GM12878 (cell line): ENCODE results near the gene BRD1. TPM values are rescaled to one million over a fixed set of nuclear protein-coding genes. Genes with fewer than 3 reads are reported as not detected.

Source experiments
- BACH1 ChIP-seq: fragments of 450-650 bp; IDR thresholded peaks from 2 replicates; pipeline ENCODE4 v1.6.1; 2017; ENCODE audit warnings: mild to moderate bottlenecking, borderline replicate concordance
- BHLHE40 ChIP-seq, 2 experiments: fragments of 450-650 bp in 1 of 2; IDR thresholded peaks; 2 replicates each; pipeline ENCODE4 v1.6.1; 2011 to 2017; ENCODE audit warnings: low read depth in 2 of 2, borderline replicate concordance in 1 of 2, improper control_type of control experiment in 1 of 2, low read length in 1 of 2, mild to moderate bottlenecking in 1 of 2
- CBFB ChIP-seq: IDR thresholded peaks from 2 replicates; pipeline ENCODE4 v1.6.1; 2016; ENCODE audit warnings: antibody characterized with exemption, low read depth
- CREB1 ChIP-seq: IDR thresholded peaks from 2 replicates; pipeline ENCODE4 v1.6.1; 2012; ENCODE audit warnings: low read depth, mild to moderate bottlenecking, inconsistent platforms
- E2F4 ChIP-seq: IDR thresholded peaks from 2 replicates; pipeline ENCODE4 v1.6.1; 2012; ENCODE audit warnings: low read depth, low read length, improper control_type of control experiment
- EGR1 ChIP-seq, 2 experiments: IDR thresholded peaks; 1 replicate in 1 of 2; 2 replicates in 1 of 2; pipeline ENCODE4 v1.6.1; 2011 to 2012; ENCODE audit warnings: low read depth in 2 of 2, low read length in 2 of 2, borderline replicate concordance in 1 of 2, mild to moderate bottlenecking in 1 of 2, moderate library complexity in 1 of 2
- HCFC1 ChIP-seq: fragments of 150-350 bp; IDR thresholded peaks from 2 replicates; pipeline ENCODE4 v1.6.1; 2014; ENCODE audit warnings: low read length
- HDGF ChIP-seq: fragments of 450-650 bp; IDR thresholded peaks from 2 replicates; pipeline ENCODE4 v1.6.1; 2016; ENCODE audit warnings: antibody characterized with exemption
- JUNB ChIP-seq: IDR thresholded peaks from 2 replicates; pipeline ENCODE4 v1.6.1; 2016; ENCODE audit warnings: antibody characterized with exemption, mild to moderate bottlenecking
- NFXL1 ChIP-seq: fragments of 450-650 bp; IDR thresholded peaks from 2 replicates; pipeline ENCODE4 v1.6.1; 2017; ENCODE audit warnings: antibody characterized with exemption, mild to moderate bottlenecking, borderline replicate concordance
- NFYB ChIP-seq: IDR thresholded peaks from 2 replicates; pipeline ENCODE4 v1.6.1; 2011; ENCODE audit warnings: low read depth, mild to moderate bottlenecking, low read length, improper control_type of control experiment, moderate library complexity; ENCODE audit not compliant: insufficient read depth
- NR2F1 ChIP-seq: fragments of 450-650 bp; conservative IDR thresholded peaks from 2 replicates; pipeline ENCODE4 v1.6.1; 2017; ENCODE audit warnings: mild to moderate bottlenecking
- PAX5 ChIP-seq: IDR thresholded peaks from 2 replicates; pipeline ENCODE4 v1.6.1; 2011; ENCODE audit warnings: low read depth, low read length, borderline replicate concordance
- RELA ChIP-seq: fragments of 450-650 bp; IDR thresholded peaks from 2 replicates; pipeline ENCODE4 v1.8.0; 2014; ENCODE audit warnings: borderline replicate concordance; ENCODE audit not compliant: partially characterized antibody
- RELB ChIP-seq: fragments of 450-650 bp; IDR thresholded peaks from 2 replicates; pipeline ENCODE4 v1.6.1; 2017; ENCODE audit warnings: low read depth, mild to moderate bottlenecking, moderate library complexity
- RFX5 ChIP-seq: IDR thresholded peaks from 2 replicates; pipeline ENCODE4 v1.6.1; 2011; ENCODE audit warnings: low read depth, low read length, improper control_type of control experiment
- SIN3A ChIP-seq: IDR thresholded peaks from 2 replicates; pipeline ENCODE4 v1.6.1; 2012; ENCODE audit warnings: low read depth, low read length, improper control_type of control experiment
- SMAD1 ChIP-seq: fragments of 450-650 bp; IDR thresholded peaks from 2 replicates; pipeline ENCODE4 v1.6.1; 2018; ENCODE audit warnings: mild to moderate bottlenecking, low read depth; ENCODE audit not compliant: partially characterized antibody
- SMC3 ChIP-seq: IDR thresholded peaks from 2 replicates; pipeline ENCODE4 v1.6.1; 2011; ENCODE audit warnings: low read length, improper control_type of control experiment, borderline replicate concordance
- SP1 ChIP-seq: IDR thresholded peaks from one replicate; pipeline ENCODE4 v1.6.1; 2011; ENCODE audit warnings: low read depth, low read length
- SPI1 ChIP-seq: IDR thresholded peaks from 2 replicates; pipeline ENCODE4 v1.6.1; 2011; ENCODE audit warnings: low read depth, mild to moderate bottlenecking, low read length, moderate library complexity, borderline replicate concordance; ENCODE audit not compliant: insufficient read depth
- SUZ12 ChIP-seq: fragments of 200-600 bp; sonication (generic); IDR thresholded peaks from one replicate; pipeline ENCODE4 v1.6.1; 2018; ENCODE audit warnings: antibody characterized with exemption, mild to moderate bottlenecking; ENCODE audit not compliant: unreplicated experiment
- TCF7 ChIP-seq: IDR thresholded peaks from 2 replicates; pipeline ENCODE4 v1.6.1; 2014; ENCODE audit warnings: antibody characterized with exemption, borderline replicate concordance
- WRNIP1 ChIP-seq: IDR thresholded peaks from 2 replicates; pipeline ENCODE4 v1.6.1; 2011; ENCODE audit warnings: low read depth, low read length, improper control_type of control experiment, borderline replicate concordance
- YBX1 ChIP-seq: fragments of 450-650 bp; IDR thresholded peaks from 2 replicates; pipeline ENCODE4 v1.6.1; 2016; ENCODE audit warnings: antibody characterized with exemption
- polyA plus RNA-seq, 11 experiments: library from polyadenylated mRNA; depleted of rRNA in 4 of 11; unstranded in 6 of 11; stranded (reverse) in 5 of 11; fragments of >200 nt; fragmentation: Nextera tagmentation in 4 of 11; fragmentation: Illumina TruSeq in 1 of 11; extraction: Ambion mirVana in 4 of 11; extraction: Trizol in 1 of 11; gene quantifications; 1 replicate in 1 of 11; 2 replicates in 10 of 11; pipeline versions ENCODE4 v1.2.1 to v1.2.3, GENCODE V29; 2011 to 2016; ENCODE audit warnings: inconsistent platforms in 2 of 11, missing spikeins in 2 of 11, low read depth in 1 of 11
- total RNA-seq, 4 experiments: library from RNA; depleted of rRNA in 3 of 4; stranded (reverse); fragments of >200 nt in 3 of 4; fragmentation: Illumina TruSeq in 1 of 4; extraction: Trizol in 1 of 4; gene quantifications; 2 replicates each; pipeline versions ENCODE4 v1.2.1 to v1.2.3, GENCODE V29; 2013 to 2021

BRD1 gene
- total and polyA plus RNA-seq, 10 of the 15 experiments (the other 5 are each of a cell fraction or from before 2014, with no cell fraction given) = 0.90 to 26.4 (median 7.1) TPM

- peak; percentile 12 for TF ChIP-seq RELA
- TF ChIP-seq JUNB = no peak
- no peak for TF ChIP-seq BACH1
- no peak for TF ChIP-seq YBX1
- TF ChIP-seq HCFC1 = no peak
- TF ChIP-seq BHLHE40 (IDR thresholded peaks at IDR 0.05; ENCODE audit: borderline replicate concordance in 1 of 2, low read depth in 2 of 2, low read length in 1 of 2) = peak in 1 of 2 experiments; percentile 46; a peak in 1 of 4 replicates
- TF ChIP-seq RFX5 = no peak
- peak; percentile 24 to 53; a peak in 1 of 3 replicates for TF ChIP-seq EGR1 (IDR thresholded peaks at IDR 0.05; ENCODE audit: borderline replicate concordance in 1 of 2, low read depth in 2 of 2, low read length in 2 of 2)
- no peak for TF ChIP-seq CBFB
- no peak for TF ChIP-seq PAX5
- TF ChIP-seq SP1 = no peak
- TF ChIP-seq E2F4 = no peak
- TF ChIP-seq SMAD1 = no peak
- no peak for TF ChIP-seq SUZ12
- no peak for TF ChIP-seq HDGF
- TF ChIP-seq NFXL1 = no peak
- TF ChIP-seq RELB = no peak
- no peak for TF ChIP-seq SPI1
- no peak for TF ChIP-seq NFYB
- TF ChIP-seq WRNIP1 = no peak
- TF ChIP-seq SMC3 = no peak
- TF ChIP-seq SIN3A = no peak
- TF ChIP-seq NR2F1 = no peak; the same call in 1 of the 2 replicates
- no peak for TF ChIP-seq TCF7
- 0 out of 2 replicates have a peak, but pooled peaks have one; percentile 23 for TF ChIP-seq CREB1
Observed at GRCh38 chr22:49827853-49828598, at the start of gene BRD1 (continued).
